Activated CD4-positive, alpha-beta T cell treated with anti-CD3 and anti-CD28 coated beads for 1 hour (primary cell): ENCODE data around the gene IRF5.
"Not testable (repeated sequence)": the region's sequence is repeated elsewhere in the genome, so short reads cannot be mapped to it uniquely, and the experiment has no call there.

Source experiments
- DNase-seq: peaks from one replicate; pipeline ENCODE4 v3.0.0-alpha.2; 2020

The IRF5 gene

GRCh38 chr7:128974241-128974934 lies 36.7 kb downstream of the IRF5 start:
- no peak for DNase-seq

GRCh38 chr7:128982105-128982504 lies 44.4 kb downstream of the IRF5 start:
- DNase-seq = no peak

GRCh38 chr7:128985660-128986059 lies 47.9 kb downstream of the IRF5 start:
- DNase-seq = no peak

GRCh38 chr7:128986609-128987008 lies 48.9 kb downstream of the IRF5 start:
- no peak for DNase-seq

GRCh38 chr7:128988372-128988771 lies 50.6 kb downstream of the IRF5 start:
- no peak for DNase-seq

- DNase-seq = no peak
These were observed 52.2 kb downstream of the IRF5 start for GRCh38 chr7:128989961-128990360.

GRCh38 chr7:128993419-128993818 lies 55.7 kb downstream of the IRF5 start:
- DNase-seq = no peak

- DNase-seq = not testable (repeated sequence)
These were observed 56.8 kb downstream of the IRF5 start for GRCh38 chr7:128994560-128994959.

- DNase-seq = no peak
These were observed 59.5 kb downstream of the IRF5 start for GRCh38 chr7:128997181-128997580.
